ENCODE data around the gene ROPN1L. TPM values are rescaled to one million over a fixed set of nuclear protein-coding genes. Genes with fewer than 3 reads are reported as not detected.

The ROPN1L gene
- total RNA-seq, 3 donors from 2014 or later (not counting 1 experiment from before 2014, with no cell fraction given) = 1.2 to 5.2 (median 4.3) TPM

- Histone ChIP-seq H3K27me3 (ENCODE audit: control insufficient read depth, insufficient read depth, low read length) (no peaks in the 10 kb centered on the region), H3K36me3 (ENCODE audit: control insufficient read depth, insufficient read depth, low read length) (peaks cover 66% of the 10 kb centered on the region), H3K27ac (ENCODE audit: low read length) (no peak overlapping the region), H3K4me3 (ENCODE audit: low read length) (no peak overlapping the region), H3K4me1 (ENCODE audit: control insufficient read depth, insufficient read depth, low read length) (no peaks in the 10 kb centered on the region), H3K9me3 (ENCODE audit: control insufficient read depth, insufficient read depth, low read length) (no peaks in the 10 kb centered on the region)
- no peak for DNase-seq
- Mint-ChIP-seq H3K4me1 (peaks cover 0 to 8% of the 10 kb centered on the region in 2 donors), H3K4me3 (no peak overlapping the region), H3K27ac (no peak overlapping the region), H3K36me3 (no peaks in the 10 kb centered on the region), H3K27me3 (ENCODE audit: low read depth in 2 of 2) (no peaks in the 10 kb centered on the region), H3K9me3 (no peaks in the 10 kb centered on the region)
- no peak for ATAC-seq
- TF ChIP-seq, protein P1, sequence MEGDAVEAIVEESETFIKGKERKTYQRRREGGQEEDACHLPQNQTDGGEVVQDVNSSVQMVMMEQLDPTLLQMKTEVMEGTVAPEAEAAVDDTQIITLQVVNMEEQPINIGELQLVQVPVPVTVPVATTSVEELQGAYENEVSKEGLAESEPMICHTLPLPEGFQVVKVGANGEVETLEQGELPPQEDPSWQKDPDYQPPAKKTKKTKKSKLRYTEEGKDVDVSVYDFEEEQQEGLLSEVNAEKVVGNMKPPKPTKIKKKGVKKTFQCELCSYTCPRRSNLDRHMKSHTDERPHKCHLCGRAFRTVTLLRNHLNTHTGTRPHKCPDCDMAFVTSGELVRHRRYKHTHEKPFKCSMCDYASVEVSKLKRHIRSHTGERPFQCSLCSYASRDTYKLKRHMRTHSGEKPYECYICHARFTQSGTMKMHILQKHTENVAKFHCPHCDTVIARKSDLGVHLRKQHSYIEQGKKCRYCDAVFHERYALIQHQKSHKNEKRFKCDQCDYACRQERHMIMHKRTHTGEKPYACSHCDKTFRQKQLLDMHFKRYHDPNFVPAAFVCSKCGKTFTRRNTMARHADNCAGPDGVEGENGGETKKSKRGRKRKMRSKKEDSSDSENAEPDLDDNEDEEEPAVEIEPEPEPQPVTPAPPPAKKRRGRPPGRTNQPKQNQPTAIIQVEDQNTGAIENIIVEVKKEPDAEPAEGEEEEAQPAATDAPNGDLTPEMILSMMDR (IDR thresholded peaks at IDR 0.05) = no peak
- intact Hi-C loops (cut with micrococcal nuclease) = loop anchor here (5.0 kb wide), 1 partner anchor 43 kb away; no protein-coding TSS in a partner anchor
These were observed 41.8 kb upstream of the ROPN1L start for GRCh38 chr5:10399839-10400238.

- Histone ChIP-seq H3K4me3 (ENCODE audit: low read length) (no peak overlapping the region), H3K9me3 (ENCODE audit: control insufficient read depth, insufficient read depth, low read length) (no peaks in the 10 kb centered on the region), H3K27ac (ENCODE audit: low read length) (no peak overlapping the region), H3K27me3 (ENCODE audit: control insufficient read depth, insufficient read depth, low read length) (no peaks in the 10 kb centered on the region), H3K4me1 (ENCODE audit: control insufficient read depth, insufficient read depth, low read length) (no peaks in the 10 kb centered on the region), H3K36me3 (ENCODE audit: control insufficient read depth, insufficient read depth, low read length) (peaks cover 66% of the 10 kb centered on the region)
- Mint-ChIP-seq H3K27me3 (ENCODE audit: low read depth in 2 of 2) (no peaks in the 10 kb centered on the region), H3K27ac (no peak overlapping the region), H3K4me3 (no peak overlapping the region), H3K36me3 (no peaks in the 10 kb centered on the region), H3K4me1 (peaks cover 0 to 8% of the 10 kb centered on the region in 2 donors), H3K9me3 (no peaks in the 10 kb centered on the region)
- no peak for ATAC-seq
- TF ChIP-seq, protein P1 (IDR thresholded peaks at IDR 0.05) = no peak
- intact Hi-C loops (cut with micrococcal nuclease) = no loop called here
- WGBS (ENCODE audit: insufficient coverage) = no CpG with 5 or more reads among the region's 2 CpGs
- no peak for DNase-seq
These were observed 41.3 kb upstream of the ROPN1L start for GRCh38 chr5:10400411-10400810.

DNA sequence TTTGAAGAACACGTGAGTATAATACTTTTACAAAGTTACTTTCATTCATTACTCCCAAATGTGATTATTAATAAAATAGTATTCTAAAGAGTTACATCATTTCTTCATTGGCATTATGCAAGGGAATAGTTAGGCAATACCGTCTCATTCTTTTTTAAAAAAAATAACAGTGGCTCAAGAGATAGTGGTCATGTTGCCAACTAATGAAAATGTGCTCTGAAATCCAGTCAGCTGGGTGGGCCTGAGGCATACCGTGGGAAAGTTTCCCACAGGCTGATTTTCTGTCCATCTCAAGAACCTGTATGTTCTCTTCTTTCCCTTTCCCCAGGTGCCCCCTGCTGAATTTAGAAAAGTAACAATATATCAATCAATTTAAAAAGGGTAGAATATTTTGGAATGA, 40.8 kb upstream of the ROPN1L start:
- Histone ChIP-seq H3K4me1 (ENCODE audit: control insufficient read depth, insufficient read depth, low read length) (no peaks in the 10 kb centered on the region), H3K4me3 (ENCODE audit: low read length) (no peak overlapping the region), H3K36me3 (ENCODE audit: control insufficient read depth, insufficient read depth, low read length) (peaks cover 66% of the 10 kb centered on the region), H3K27me3 (ENCODE audit: control insufficient read depth, insufficient read depth, low read length) (no peaks in the 10 kb centered on the region), H3K9me3 (ENCODE audit: control insufficient read depth, insufficient read depth, low read length) (no peaks in the 10 kb centered on the region), H3K27ac (ENCODE audit: low read length) (no peak overlapping the region)
- TF ChIP-seq, protein P1 (IDR thresholded peaks at IDR 0.05) = no peak
- DNase-seq = no peak
- H3K4me1 Mint-ChIP-seq = peaks cover 0 to 8% of the 10 kb centered on the region in 2 donors
- H3K36me3 Mint-ChIP-seq = no peaks in the 10 kb centered on the region
- 96% methylated on average over 2 of the region's 3 CpGs for WGBS (ENCODE audit: insufficient coverage)
- H3K9me3 Mint-ChIP-seq = no peaks in the 10 kb centered on the region
- no peak for ATAC-seq
- H3K27me3 Mint-ChIP-seq (ENCODE audit: low read depth in 2 of 2) = no peaks in the 10 kb centered on the region
- intact Hi-C loops (cut with micrococcal nuclease) = no loop called here
- H3K27ac Mint-ChIP-seq = no peak overlapping the region
- H3K4me3 Mint-ChIP-seq = no peak overlapping the region

GRCh38 chr5:10401498-10401897, 40.2 kb upstream of the ROPN1L start:
- no peak for ATAC-seq
- H3K36me3 Mint-ChIP-seq = no peaks in the 10 kb centered on the region

More at GRCh38 chr5:10401498-10401897, 40.2 kb upstream of the ROPN1L start:
- no peaks in the 10 kb centered on the region for H3K27me3 Mint-ChIP-seq (ENCODE audit: low read depth in 2 of 2)
- H3K4me3 ChIP-seq (ENCODE audit: low read length) = no peak overlapping the region
- no peak for DNase-seq
- H3K9me3 Mint-ChIP-seq = no peaks in the 10 kb centered on the region
- 86% methylated on average over 1 of the region's 1 CpG for WGBS (ENCODE audit: insufficient coverage)
- H3K27me3 ChIP-seq (ENCODE audit: control insufficient read depth, insufficient read depth, low read length) = no peaks in the 10 kb centered on the region
- peaks cover 63% of the 10 kb centered on the region for H3K36me3 ChIP-seq (ENCODE audit: control insufficient read depth, insufficient read depth, low read length)
- H3K4me3 Mint-ChIP-seq = no peak overlapping the region
- H3K4me1 ChIP-seq (ENCODE audit: control insufficient read depth, insufficient read depth, low read length) = no peaks in the 10 kb centered on the region
- intact Hi-C loops (cut with micrococcal nuclease) = no loop called here
- no peak overlapping the region for H3K27ac ChIP-seq (ENCODE audit: low read length)
- H3K27ac Mint-ChIP-seq = no peak overlapping the region
- TF ChIP-seq, protein P1 (IDR thresholded peaks at IDR 0.05) = no peak
- peaks cover 0 to 2% of the 10 kb centered on the region in 2 donors for H3K4me1 Mint-ChIP-seq
- H3K9me3 ChIP-seq (ENCODE audit: control insufficient read depth, insufficient read depth, low read length) = no peaks in the 10 kb centered on the region

Measured in natural killer cell (primary cell).